GM18505 (cell line): ENCODE measurements around the gene UBE2G2.
"Not testable (repeated sequence)": the region's sequence is repeated elsewhere in the genome, so short reads cannot be mapped to it uniquely, and the experiment has no call there.

Source experiments
- ATAC-seq: cut with Tn5 transposase; IDR thresholded peaks from one replicate; pipeline ENCODE4 v1.9.1; 2021; ENCODE audit not compliant: unreplicated experiment
- POLR2A ChIP-seq: IDR thresholded peaks from 4 replicates; pipeline ENCODE4 v1.6.1; 2011; ENCODE audit warnings: borderline replicate concordance; ENCODE audit not compliant: insufficient read depth, insufficient read length; ENCODE audit errors: extremely low read depth

The UBE2G2 gene

GRCh38 chr21:44842721-44843445 is 41.3 kb upstream of the UBE2G2 start:
- TF ChIP-seq POLR2A = no peak
- no peak for ATAC-seq

DNA sequence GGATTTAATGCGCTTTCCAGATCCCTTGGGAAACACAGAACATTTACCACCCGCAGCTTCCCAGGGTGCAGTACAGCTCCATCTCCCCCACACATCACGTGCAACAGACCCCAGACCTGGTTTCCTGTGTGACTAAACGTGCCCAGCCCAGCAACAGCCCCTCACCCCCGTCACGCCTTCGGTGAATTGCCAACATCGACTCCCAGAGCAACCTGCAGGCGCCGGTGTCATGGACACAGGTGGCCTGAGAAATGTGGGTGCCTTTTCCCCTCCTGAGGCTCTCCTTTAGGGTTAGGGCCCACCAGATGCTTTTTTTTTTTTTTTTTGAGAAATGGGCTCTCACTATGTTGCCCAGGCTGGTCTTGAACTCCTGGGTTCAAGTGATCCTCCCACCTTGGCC is 40.5 kb upstream of the UBE2G2 start:
- no peak for ATAC-seq

DNA sequence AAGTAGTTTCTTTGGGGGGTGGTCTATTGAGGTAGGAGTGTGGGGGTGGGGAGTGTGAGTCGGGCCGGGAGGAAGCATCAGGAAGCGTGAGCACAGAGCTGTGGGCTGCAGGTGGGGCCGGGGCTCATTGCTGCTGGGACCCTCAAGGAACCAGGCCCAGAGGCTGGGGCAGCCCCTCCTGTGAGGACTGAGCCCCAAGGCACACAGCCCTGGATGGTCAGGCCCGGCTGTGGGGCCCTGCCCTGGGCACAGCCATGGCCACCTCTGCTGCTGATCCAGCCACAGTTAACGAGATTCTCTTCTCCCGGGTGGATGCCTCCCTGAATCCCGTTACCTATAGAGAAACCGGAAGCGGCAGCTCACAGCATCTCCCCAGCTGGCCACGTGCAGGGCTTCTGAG is 39.2 kb upstream of the UBE2G2 start:
- TF ChIP-seq POLR2A = no peak
- no peak for ATAC-seq

More for the DNA sequence above, 40.5 kb upstream of the UBE2G2 start:
- TF ChIP-seq POLR2A = no peak

DNA sequence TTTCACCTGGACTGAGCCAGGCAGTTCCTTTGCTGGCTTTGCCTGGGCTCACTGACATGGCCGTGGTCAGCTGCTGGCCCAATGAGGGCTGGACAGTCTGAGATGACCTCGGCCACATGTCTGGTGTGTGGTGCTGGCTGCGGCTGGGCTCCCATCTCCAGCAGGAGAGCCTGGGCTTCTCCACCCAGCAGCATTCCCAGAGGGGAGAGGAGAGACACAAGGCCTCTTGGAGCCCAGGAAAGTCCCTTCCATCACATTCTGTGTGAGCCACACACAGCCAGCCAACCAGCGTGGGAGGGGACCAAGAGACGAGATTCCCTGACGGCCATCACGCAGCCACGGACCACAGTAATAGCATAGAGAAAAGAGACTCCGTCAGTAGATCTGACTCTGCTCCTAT is 37.3 kb upstream of the UBE2G2 start:
- no peak for TF ChIP-seq POLR2A

GRCh38 chr21:44838039-44838895 is 36.6 kb upstream of the UBE2G2 start:
- no peak for TF ChIP-seq POLR2A
- no peak for ATAC-seq

More for the DNA sequence above, 37.3 kb upstream of the UBE2G2 start:
- ATAC-seq = no peak

GRCh38 chr21:44837537-44837936 is 35.9 kb upstream of the UBE2G2 start:
- no peak for ATAC-seq
- no peak for TF ChIP-seq POLR2A

DNA sequence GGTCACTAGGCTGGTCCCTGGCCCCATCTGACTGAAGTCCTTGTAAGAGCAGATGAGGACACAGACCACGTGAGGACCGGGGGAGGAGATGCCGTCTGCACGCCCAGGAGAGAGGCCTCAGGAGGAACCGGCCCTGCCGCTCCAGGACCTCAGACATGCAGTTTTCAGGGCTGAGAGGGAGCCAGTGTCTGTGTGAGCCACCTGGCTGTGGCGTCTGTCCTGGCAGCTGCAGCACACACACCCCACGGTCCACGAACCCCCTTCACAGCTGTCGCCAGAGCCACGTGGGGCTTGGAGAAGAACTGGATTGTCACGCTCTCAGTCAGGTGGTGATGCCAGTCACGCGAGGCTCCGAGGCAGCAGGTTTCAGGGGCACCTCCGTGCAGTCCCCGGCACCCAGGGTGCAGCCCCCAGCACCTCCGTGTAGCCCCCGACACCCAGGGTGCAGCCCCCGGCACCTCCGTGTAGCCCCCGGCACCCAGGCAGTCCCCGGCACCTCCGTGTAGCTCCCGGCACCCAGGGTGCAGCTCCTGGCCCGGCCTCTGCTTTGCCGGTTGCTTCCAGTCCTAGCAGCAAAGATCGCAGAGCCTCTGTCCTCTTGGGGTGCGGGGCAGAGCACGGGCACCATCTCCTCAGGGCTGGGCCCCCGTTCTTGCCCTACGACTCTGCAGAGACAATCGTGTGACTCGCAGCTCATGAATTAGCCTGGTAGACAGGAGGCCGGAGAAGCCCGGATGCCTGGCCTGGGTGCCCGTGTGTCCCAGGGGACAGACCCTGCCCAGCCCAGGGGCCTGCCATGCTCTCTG is 35.2 kb upstream of the UBE2G2 start:
- TF ChIP-seq POLR2A = no peak

GRCh38 chr21:44836349-44836665 is 34.7 kb upstream of the UBE2G2 start:
- no peak for ATAC-seq
- TF ChIP-seq POLR2A = no peak

More for the DNA sequence above, 35.2 kb upstream of the UBE2G2 start:
- ATAC-seq = no peak

GRCh38 chr21:44835647-44835973 is 34.0 kb upstream of the UBE2G2 start:
- TF ChIP-seq POLR2A = no peak
- no peak for ATAC-seq

GRCh38 chr21:44834951-44835646 is 33.5 kb upstream of the UBE2G2 start:
- no peak for TF ChIP-seq POLR2A
- ATAC-seq = no peak

- ATAC-seq = no peak
These were observed 32.8 kb upstream of the UBE2G2 start for GRCh38 chr21:44834231-44834950.

DNA sequence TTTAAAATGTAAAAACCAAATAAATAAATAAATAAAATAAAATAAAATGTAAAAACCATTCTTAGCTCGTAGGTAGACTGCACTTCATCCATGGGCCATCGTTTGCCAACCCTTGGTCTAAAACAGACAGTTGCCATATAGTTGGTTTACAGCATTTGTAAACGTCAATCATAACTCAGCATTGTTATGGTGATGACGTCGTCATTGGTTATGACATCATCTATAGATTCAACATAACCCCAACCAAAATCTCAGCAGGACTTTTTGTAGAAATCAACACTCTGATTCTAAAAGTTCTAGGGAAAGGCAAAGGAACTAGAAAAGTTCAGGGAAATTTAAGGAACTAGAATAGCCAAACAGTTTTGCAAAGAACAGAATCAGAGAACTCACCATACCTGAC is 32.0 kb upstream of the UBE2G2 start:
- no peak for TF ChIP-seq POLR2A
- no peak for ATAC-seq

More at GRCh38 chr21:44834231-44834950, 32.8 kb upstream of the UBE2G2 start:
- TF ChIP-seq POLR2A = no peak

DNA sequence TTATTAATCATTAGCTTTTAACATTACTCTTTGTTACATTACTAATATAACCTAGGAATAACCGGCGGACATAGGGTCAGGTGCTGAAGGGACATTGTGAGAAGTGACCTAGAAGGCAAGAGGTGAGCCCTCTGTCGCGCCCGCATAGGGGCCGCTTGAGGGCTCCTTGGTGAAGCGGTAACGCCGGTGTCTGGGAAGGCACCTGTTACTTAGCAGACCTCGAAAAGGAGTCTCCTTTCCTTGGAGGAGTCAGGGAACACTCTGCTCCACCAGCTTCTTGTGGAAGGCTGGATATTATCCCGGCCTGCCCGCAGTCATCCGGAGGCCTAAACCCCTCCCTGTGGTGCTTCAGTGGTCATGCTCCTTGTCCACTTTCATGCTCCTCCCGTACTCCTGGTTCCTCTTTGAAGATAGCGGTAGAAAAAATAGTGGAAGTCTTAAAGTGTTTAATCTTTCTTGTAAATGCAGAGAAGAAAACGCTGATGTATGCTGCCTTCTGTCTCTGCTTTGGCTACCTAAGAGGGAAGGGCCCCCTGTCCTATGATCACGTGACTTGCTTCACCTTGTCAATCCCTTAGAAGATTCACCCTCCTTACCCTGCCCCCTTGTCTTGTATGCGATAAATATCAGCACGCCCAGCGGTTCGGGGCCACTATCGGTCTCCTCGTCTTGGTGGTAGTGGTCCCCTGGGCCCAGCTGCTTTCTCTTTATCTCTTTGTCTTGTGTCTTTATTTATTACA is 31.1 kb upstream of the UBE2G2 start:
- ATAC-seq = not testable (repeated sequence)
